Motor neuron (in vitro differentiated cells): ENCODE data around the gene RAB1A. TPM values are rescaled to one million over a fixed set of nuclear protein-coding genes. Genes with fewer than 3 reads are reported as not detected.
A peak's percentile ranks its signal among the peaks of the same experiment; 100 is the strongest.
"Not testable (repeated sequence)": the region's sequence is repeated elsewhere in the genome, so short reads cannot be mapped to it uniquely, and the experiment has no call there.

Experiments used
- ATAC-seq, 8 experiments: fragments of 200-7000 bp; cut with Tn5 transposase; replicated peaks in 6 of 8; 2 replicates each; pipeline ENCODE4 v1.8.0; 2021; ENCODE audit warnings: mild to moderate bottlenecking in 8 of 8, moderate library complexity in 8 of 8
- H3K27ac ChIP-seq, 2 donors: fragments of 250-450 bp; sonication (Bioruptor Pico); 2 replicates each; pipeline ENCODE4 v1.9.0; 2021; ENCODE audit warnings: antibody characterized with exemption in 2 of 2, mild to moderate bottlenecking in 2 of 2, moderate library complexity in 1 of 2
- H3K4me1 ChIP-seq, 2 donors: fragments of 250-450 bp; sonication (Bioruptor Pico); replicated peaks in 1 of 2; 2 replicates each; pipeline ENCODE4 v1.6.1; 2021; ENCODE audit warnings: antibody characterized with exemption in 2 of 2, mild to moderate bottlenecking in 2 of 2, moderate library complexity in 1 of 2
- H3K4me3 ChIP-seq, 5 donors: fragments of 250-450 bp; sonication (Bioruptor Pico); 2 replicates each; pipeline ENCODE4 v1.9.0; 2021; ENCODE audit warnings: antibody characterized with exemption in 5 of 5, mild to moderate bottlenecking in 5 of 5, moderate library complexity in 4 of 5
- WGBS, 10 experiments: fragments of 450-650 bp; shearing (Covaris generic); methylation state at CpG; one replicate each; pipeline ENCODE4 v1.0.0; 2022; 5-methylcytosine and 5-hydroxymethylcytosine counted together
- in situ Hi-C, 9 experiments: fragments of 400-800 bp; cut with MboI; loops; one replicate each; pipeline ENCODE4 v1.15.0; 2021; ENCODE audit warnings: low sequenced_read_pairs in 9 of 9, low pct_unique_long_range_greater_than_20kb in 2 of 9; ENCODE audit not compliant: unreplicated experiment in 9 of 9
- total RNA-seq, 8 experiments: library from RNA; unstranded; fragments of 300-600 nt; gene quantifications; 2 replicates each; pipeline versions ENCODE4 v1.2.3 to v1.2.4, GENCODE V29; 2022

The RAB1A gene
- total RNA-seq, 8 experiments from 2014 or later, result 91.5 to 147 (median 107) TPM

DNA sequence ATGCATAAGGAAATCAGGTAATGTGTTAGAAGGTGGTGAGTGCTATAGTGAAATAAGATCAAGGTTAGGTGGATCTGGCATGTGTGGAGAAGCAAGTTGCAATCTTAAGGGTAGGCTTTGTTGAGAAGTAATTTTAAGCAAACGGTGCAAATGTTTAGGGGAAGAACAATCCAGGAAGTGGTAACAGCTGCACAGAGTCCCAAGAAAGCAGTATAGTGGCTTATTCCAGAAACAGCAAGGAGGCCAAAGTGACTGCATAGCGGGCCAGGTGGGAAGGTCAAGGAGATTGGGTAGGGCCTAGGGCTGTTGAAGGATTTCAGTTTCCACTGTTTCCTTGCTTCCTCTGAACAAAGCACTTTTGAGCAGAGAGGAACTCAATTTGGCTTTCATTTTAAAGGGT, 30.0 kb upstream of the RAB1A start:
- peaks cover 6 to 11% of the 10 kb centered on the region in 2 donors for H3K4me1 ChIP-seq
- WGBS, 10 experiments, result 0 to 100% (median 85%) methylated on average over 1 of the region's 2 CpGs; no CpG with 5 or more reads in 4 of the 10 experiments
- in situ Hi-C loops, result loop anchor here in 1 of 9 experiments (25.0 kb wide), 1 partner anchor 248 kb away; no protein-coding TSS in a partner anchor
- no peak for ATAC-seq
- H3K4me3 ChIP-seq, result no peak overlapping the region
- H3K27ac ChIP-seq, result no peak overlapping the region

DNA sequence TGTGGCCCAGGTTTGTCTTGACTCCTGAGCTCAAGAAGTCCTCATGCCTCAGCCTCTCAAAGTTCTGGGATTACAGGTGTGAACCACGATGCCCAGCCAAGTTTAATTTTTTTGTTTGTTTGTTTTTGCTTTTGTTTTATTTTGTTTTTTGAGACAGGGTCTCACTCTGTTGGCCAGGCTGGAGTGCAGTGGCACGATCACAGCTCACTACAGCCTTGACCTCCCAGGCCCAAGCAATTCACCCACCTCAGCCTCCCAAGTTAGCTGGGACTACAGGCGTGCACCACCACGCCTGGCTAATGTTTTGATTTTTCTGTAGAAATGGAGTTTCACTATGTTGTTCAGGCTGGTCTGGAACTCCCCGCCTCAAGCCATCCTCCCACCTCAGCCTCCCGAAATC, 29.4 kb upstream of the RAB1A start:
- WGBS, 10 experiments, result 47 to 100% (median 91%) methylated on average over 1 to 5 of the region's 6 CpGs
- H3K4me1 ChIP-seq, result peaks cover 4 to 5% of the 10 kb centered on the region in 2 donors
- ATAC-seq, result no peak
- H3K27ac ChIP-seq, result no peak overlapping the region
- in situ Hi-C loops, result loop anchor here in 1 of 9 experiments (25.0 kb wide), 1 partner anchor 247 kb away; no protein-coding TSS in a partner anchor
- H3K4me3 ChIP-seq, result no peak overlapping the region

DNA sequence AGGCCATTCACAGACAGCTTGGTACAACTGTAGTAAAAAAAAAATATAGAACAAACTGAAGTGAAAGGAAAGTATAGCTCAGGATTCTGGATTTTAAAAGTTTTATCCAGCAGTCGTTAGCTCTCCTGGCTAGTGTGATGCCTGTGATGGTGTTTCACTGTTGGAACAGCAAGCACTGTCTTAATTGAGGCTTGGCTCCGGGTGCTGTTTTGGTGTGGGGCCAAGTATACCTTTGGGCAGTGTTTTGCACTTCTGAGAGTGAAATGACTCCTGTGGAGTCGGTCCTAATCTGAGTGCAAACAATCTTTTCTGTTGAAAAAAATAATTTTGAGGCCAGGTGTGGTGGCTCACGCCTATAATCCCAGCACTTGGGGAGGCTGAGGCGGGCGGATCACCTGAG, 28.7 kb upstream of the RAB1A start:
- in situ Hi-C loops, result loop anchor here in 1 of 9 experiments (25.0 kb wide), 1 partner anchor 246 kb away; no protein-coding TSS in a partner anchor
- no peak overlapping the region for H3K27ac ChIP-seq
- no peak for ATAC-seq
- WGBS, 10 experiments, result 74 to 100% (median 80%) methylated on average over 1 to 6 of the region's 6 CpGs
- H3K4me3 ChIP-seq, result no peak overlapping the region
- H3K4me1 ChIP-seq, result no peaks in the 10 kb centered on the region

DNA sequence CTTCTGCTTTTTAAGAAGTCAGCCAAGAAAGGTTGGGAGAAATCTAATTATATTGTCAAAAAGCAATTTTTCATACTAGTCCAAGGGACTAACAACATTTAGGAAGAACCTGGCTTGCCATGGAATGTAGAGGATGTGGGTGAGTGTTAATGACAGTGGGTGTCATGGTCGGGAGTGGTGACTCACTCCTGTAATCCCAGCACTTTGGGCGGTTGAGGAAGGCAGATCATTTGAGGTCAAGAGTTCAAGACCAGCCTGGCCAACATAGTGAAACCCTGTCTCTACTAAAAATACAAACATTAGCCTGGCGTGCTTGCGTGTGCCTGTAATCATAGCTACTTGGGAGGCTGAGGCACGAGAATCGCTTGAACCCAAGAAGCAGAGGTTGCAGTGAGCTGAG, 27.9 kb upstream of the RAB1A start:
- H3K27ac ChIP-seq, H3K4me3 ChIP-seq, H3K4me1 ChIP-seq, ATAC-seq: not testable (repeated sequence)
- 63 to 100% (median 88%) methylated on average over 2 to 5 of the region's 6 CpGs; no CpG with 5 or more reads in 3 of the 10 experiments for WGBS, 10 experiments
- in situ Hi-C loops, result loop anchor here in 1 of 9 experiments (25.0 kb wide), 1 partner anchor 246 kb away; no protein-coding TSS in a partner anchor

DNA sequence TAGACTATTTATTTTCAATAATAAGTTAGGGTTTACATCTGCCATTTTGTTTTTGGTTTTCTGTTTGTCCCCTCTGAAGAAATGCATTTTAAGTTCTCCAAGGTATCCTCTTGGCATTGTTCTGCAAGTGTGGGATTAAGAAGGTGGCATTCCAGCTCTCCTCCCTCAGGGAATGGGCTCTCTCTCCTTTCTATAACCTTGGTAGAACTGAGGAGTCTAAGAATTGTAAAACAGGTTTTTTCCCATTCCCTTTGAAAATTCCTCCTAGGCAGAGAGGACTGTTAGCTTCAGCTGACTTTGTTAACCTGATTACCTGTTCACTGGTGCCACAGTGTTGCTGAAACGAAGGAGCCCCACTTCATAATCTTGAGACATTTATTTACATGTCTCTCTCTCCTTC, 26.1 kb upstream of the RAB1A start:
- no peak overlapping the region for H3K4me3 ChIP-seq
- in situ Hi-C loops, result loop anchor here in 1 of 9 experiments (25.0 kb wide), 1 partner anchor 244 kb away; no protein-coding TSS in a partner anchor
- ATAC-seq, result no peak
- no peak overlapping the region for H3K27ac ChIP-seq
- H3K4me1 ChIP-seq, result no peaks in the 10 kb centered on the region
- WGBS, 10 experiments, result 17 to 80% (median 55%) methylated on average over 1 of the region's 1 CpG; no CpG with 5 or more reads in 4 of the 10 experiments

DNA sequence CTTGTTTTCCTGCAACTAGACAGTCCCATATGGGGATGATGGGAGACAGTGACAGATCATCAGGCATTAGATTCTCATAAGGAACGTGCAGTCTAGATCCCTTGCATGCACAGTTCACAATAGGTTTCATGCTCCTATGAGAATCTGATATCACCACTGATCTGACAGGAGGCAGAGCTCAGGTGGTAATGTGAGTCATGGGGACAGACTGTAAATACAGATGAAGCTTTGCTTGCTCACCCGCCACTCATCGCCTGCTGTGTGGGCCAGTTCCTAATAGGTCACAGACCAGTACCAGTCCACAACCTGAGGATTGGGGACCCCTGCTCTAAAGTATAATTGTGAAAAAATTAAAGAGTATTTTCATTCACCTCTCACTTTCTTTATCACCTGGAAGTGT, 23.6 kb upstream of the RAB1A start:
- 91 to 100% (median 98%) methylated on average over 1 to 3 of the region's 3 CpGs; no CpG with 5 or more reads in 4 of the 10 experiments for WGBS, 10 experiments
- in situ Hi-C loops, result loop anchor here in 1 of 9 experiments (25.0 kb wide), 1 partner anchor 241 kb away; no protein-coding TSS in a partner anchor
- Histone ChIP-seq H3K27ac (no peak overlapping the region), H3K4me1 (no peaks in the 10 kb centered on the region), H3K4me3 (no peak overlapping the region)
- no peak for ATAC-seq

DNA sequence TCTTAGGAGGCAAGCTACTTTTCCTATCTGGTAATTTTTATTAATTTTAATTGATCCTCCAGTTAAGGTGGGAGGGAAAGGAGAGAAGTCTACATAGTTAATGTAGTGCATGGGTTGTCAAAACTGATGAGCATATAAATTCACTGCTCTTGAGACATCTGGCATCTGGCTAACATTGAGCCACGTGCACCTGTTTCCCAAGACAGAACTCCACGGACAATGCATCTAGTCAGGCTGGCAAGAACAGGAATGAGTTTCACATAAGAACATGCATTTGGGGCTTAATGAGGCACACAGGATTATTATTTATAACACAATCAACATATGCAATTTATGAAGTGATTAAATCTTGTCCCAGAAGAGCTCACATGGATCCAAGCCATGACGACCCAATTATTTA, 16.2 kb upstream of the RAB1A start:
- in situ Hi-C loops, result no loop called here
- 23 to 100% (median 76%) methylated on average over 1 to 3 of the region's 3 CpGs for WGBS, 10 experiments
- ATAC-seq, result peak in 1 of 8 experiments; percentile 50

DNA sequence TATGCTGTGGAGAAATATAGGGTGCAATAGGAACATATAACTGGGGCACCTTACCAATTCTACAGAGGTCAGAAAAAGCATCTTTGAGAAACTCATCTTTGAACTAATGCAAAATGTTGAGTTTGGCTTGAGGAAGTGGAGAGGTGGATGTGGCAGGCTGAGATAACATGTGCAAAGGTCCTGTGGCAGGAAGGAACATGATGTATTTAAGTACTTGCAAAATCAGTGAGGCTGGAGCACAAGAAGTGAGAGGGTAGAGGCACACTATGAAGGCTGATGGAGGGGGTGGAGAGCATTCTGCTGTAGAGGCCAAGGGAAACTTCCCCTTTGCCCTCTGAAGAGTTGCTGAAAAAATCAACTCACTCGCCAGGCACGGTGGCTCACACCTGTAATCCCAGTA, 14.7 kb upstream of the RAB1A start:
- in situ Hi-C loops, result no loop called here
- no peak overlapping the region for H3K4me3 ChIP-seq
- 30% methylated on average over 2 of the region's 2 CpGs; no CpG with 5 or more reads in 9 of the 10 experiments for WGBS, 10 experiments
- ATAC-seq, result no peak
- H3K4me1 ChIP-seq, result no peaks in the 10 kb centered on the region
- H3K27ac ChIP-seq, result no peak overlapping the region

More for the DNA sequence above, 16.2 kb upstream of the RAB1A start:
- Histone ChIP-seq H3K27ac (no peak overlapping the region), H3K4me3 (no peak overlapping the region), H3K4me1 (no peaks in the 10 kb centered on the region)

DNA sequence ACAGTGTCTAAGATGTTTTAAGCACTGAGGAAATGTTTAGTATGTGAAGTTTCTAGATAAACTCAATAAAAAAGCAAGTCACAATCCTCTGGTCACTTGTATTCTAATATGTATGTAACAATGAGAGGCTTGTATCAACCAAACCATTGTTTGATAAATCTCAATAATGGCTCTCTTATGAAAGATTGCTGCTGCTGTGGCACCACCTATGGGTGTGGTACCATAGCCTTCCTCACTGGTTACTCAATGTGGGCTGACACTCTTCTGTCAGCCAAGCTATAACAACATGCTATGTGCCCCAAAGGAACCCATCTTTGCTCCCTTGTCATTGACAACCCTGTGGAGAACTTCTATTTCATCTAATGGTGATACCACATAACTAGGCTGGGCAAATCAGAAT, 12.6 kb upstream of the RAB1A start:
- Histone ChIP-seq H3K4me3 (no peak overlapping the region), H3K4me1 (no peaks in the 10 kb centered on the region), H3K27ac (no peak overlapping the region)
- peak in 3 of 8 experiments; percentile 42 to 85 (median 78) for ATAC-seq
- in situ Hi-C loops, result no loop called here

DNA sequence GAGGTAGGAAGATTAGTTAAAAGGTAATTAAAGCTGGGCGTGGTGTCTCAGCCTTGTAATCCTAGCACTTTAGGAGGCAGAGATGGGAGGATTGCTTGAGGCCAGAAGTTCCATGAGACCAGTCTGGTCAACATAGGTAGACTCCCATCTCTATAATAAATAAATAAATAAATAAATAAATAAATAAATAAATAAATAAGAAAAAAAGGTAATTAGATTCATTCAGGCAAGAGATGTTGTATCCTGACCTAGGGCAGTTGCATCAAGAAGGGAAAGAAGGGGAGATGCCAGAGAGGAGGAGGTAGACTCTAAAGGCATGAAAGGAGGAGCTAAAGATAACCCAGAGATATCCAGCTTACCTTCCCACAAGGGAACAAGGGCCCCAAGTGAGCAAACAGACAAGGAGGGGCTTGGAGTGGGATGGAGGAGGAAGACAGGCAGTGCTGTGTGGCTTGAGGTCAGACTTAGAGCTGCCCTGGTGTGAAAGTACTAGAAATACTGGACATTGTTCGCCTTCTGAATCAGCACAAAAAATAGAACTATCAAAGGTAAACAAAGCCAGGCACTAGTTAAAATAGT, 7.4 kb upstream of the RAB1A start:
- Histone ChIP-seq H3K27ac (no peak overlapping the region), H3K4me3 (no peak overlapping the region), H3K4me1 (no peaks in the 10 kb centered on the region)
- in situ Hi-C loops, result no loop called here
- no peak for ATAC-seq
- 17 to 100% (median 96%) methylated on average over 1 to 2 of the region's 2 CpGs for WGBS, 10 experiments

DNA sequence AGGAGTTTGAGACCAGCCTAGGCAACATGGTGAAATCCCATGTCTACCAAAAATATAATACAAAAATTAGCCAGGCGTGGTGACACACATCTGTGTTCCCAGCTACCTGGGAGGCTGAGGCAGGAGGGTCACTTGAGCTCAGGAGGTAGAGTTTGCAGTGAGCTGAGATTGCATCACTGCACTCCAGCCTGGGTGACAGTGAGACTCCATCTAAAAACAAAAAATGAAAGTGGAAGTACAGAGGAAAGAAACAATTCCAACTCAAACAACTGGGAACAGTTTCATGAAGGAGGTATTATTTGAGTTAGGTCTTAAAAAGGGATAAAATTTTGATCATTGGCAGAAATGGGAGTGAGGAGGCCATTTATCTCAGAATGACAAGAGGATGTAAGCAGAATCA, 6.3 kb upstream of the RAB1A start:
- H3K4me3 ChIP-seq, result no peak overlapping the region
- in situ Hi-C loops, result no loop called here
- no peaks in the 10 kb centered on the region for H3K4me1 ChIP-seq
- H3K27ac ChIP-seq, result no peak overlapping the region
- ATAC-seq, result no peak
- WGBS, 10 experiments, result 71 to 100% methylated on average over 1 of the region's 1 CpG; no CpG with 5 or more reads in 8 of the 10 experiments

DNA sequence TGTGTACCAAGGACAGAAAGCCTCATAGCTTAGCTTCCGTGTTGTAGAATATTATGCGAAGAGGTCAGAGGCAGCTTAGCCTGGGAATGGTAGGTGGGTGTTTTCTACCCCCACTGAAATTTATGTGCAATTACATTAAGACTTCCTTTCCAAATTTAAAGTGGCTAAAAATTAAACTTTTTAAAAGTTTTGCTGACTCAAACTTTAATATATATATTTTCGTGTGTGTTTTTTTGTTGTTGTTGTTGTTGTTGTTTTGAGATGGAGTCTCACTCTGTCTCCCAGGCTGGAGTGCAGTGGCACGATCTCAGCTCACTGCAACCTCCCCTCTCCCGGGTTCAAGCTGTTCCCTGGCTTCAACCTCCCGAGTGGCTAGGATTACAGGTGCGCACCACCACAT, 4.3 kb upstream of the RAB1A start:
- ATAC-seq, result no peak
- 65 to 100% (median 87%) methylated on average over 1 to 7 of the region's 7 CpGs for whole genome bisulfite sequencing, 10 experiments
- H3K4me1 ChIP-seq, result peaks cover 0 to 3% of the 10 kb centered on the region in 2 donors
- H3K27ac ChIP-seq, result no peak overlapping the region
- in situ Hi-C loops, result no loop called here
- no peak overlapping the region for H3K4me3 ChIP-seq

DNA sequence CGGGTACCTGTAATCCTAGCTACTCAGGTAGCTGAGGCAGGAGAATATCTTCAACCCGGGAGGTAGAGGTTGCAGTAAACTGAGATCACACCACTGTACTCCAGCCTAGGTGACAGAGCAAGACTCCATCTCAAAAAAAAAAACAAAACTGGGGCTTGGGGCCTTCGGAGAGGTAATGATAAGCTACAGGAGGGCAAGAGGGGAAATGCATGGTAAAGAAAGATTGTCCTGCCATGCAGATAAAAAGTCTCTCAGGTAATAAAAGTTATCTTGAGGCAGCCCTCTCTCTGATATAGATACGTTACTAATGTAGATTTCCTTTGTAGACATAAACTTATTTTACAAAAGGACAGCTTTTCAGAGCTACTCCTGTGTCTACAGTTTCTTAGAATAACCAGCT, 3.7 kb upstream of the RAB1A start:
- ATAC-seq, result no peak
- Histone ChIP-seq H3K4me3 (no peak overlapping the region), H3K27ac (no peak overlapping the region), H3K4me1 (peaks cover 0 to 3% of the 10 kb centered on the region in 2 donors)
- 67 to 100% (median 84%) methylated on average over 1 to 4 of the region's 4 CpGs; no CpG with 5 or more reads in 1 of the 10 experiments for WGBS, 10 experiments
- in situ Hi-C loops, result no loop called here

DNA sequence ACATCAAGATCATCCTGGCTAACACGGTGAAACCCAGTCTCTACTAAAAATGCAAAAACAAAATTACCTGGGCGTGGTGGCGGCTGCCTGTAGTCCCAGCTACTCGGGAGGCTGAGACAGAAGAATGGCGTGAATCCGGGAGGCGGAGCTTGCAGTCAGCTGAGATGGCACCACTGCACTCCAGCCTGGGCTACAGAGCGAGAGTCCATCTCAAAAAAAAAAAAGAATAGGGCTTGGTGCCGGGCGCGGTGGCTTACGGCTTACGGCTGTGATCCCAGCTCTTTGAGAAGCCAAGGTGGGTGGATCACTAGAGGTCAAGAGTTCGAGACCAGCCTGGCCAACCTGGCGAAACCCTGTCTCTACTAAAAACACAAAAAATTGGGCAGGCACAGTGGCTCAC, 3.0 kb upstream of the RAB1A start:
- H3K4me3 ChIP-seq, H3K4me1 ChIP-seq, in situ Hi-C loops, H3K27ac ChIP-seq, ATAC-seq: not testable (repeated sequence)
- 0 to 100% (median 96%) methylated on average over 1 to 12 of the region's 15 CpGs; no CpG with 5 or more reads in 1 of the 10 experiments for WGBS, 10 experiments
